Neural cell (in vitro differentiated cells): Measurements from ENCODE around the gene SLCO1A2. TPM values are rescaled to one million over a fixed set of nuclear protein-coding genes. Genes with fewer than 3 reads are reported as not detected.

Source experiments
- H2AFZ ChIP-seq: fragments of 200-600, 300-800 bp; sonication (generic), shearing (Covaris generic); 2 replicates; pipeline ENCODE4 v1.6.0; 2014; ENCODE audit warnings: low read depth, mild to moderate bottlenecking, antibody characterized with exemption, low read length, moderate library complexity
- H3F3A ChIP-seq: fragments of 200-600 bp; shearing (Covaris generic); 2 replicates; pipeline ENCODE4 v1.6.1; 2016; ENCODE audit warnings: mild to moderate bottlenecking, moderate library complexity, mixed read lengths, antibody characterized with exemption, low read length; ENCODE audit not compliant: insufficient read depth, poor library complexity, severe bottlenecking
- H3K27ac ChIP-seq: fragments of 200-600, 300-800 bp; sonication (generic), shearing (Covaris generic); 2 replicates; pipeline ENCODE4 v1.5.1; 2014; ENCODE audit warnings: mild to moderate bottlenecking, low read length, moderate library complexity
- H3K27me3 ChIP-seq: fragments of 300-800, 200-600 bp; sonication (generic), shearing (Covaris generic); 2 replicates; pipeline ENCODE4 v1.6.0; 2014; ENCODE audit warnings: mild to moderate bottlenecking, low read depth, low read length, moderate library complexity; ENCODE audit not compliant: insufficient read depth
- H3K36me3 ChIP-seq: fragments of 300-800, 200-600 bp; sonication (generic), shearing (Covaris generic); 2 replicates; pipeline ENCODE4 v1.5.1; 2014; ENCODE audit warnings: mild to moderate bottlenecking, antibody characterized with exemption, low read length, moderate library complexity; ENCODE audit not compliant: insufficient read depth
- H3K4me2 ChIP-seq: fragments of 300-800, 200-600 bp; sonication (generic), shearing (Covaris generic); 2 replicates; pipeline ENCODE4 v1.6.0; 2014; ENCODE audit warnings: mild to moderate bottlenecking, low read length
- H3K4me3 ChIP-seq: fragments of 300-800, 200-600 bp; sonication (generic), shearing (Covaris generic); 2 replicates; pipeline ENCODE4 v1.5.1; 2014; ENCODE audit warnings: mild to moderate bottlenecking, low read length, moderate library complexity
- H3K79me2 ChIP-seq: fragments of 200-600 bp; shearing (Covaris generic); replicated peaks from 2 replicates; pipeline ENCODE4 v1.6.0; 2014; ENCODE audit warnings: mild to moderate bottlenecking, low read length, moderate library complexity; ENCODE audit not compliant: insufficient read depth
- H3K9ac ChIP-seq: fragments of 300-800, 200-600 bp; sonication (generic), shearing (Covaris generic); 2 replicates; pipeline ENCODE4 v1.6.1; 2016; ENCODE audit warnings: mild to moderate bottlenecking, low read length, mixed read lengths
- H3K9me2 ChIP-seq: fragments of 200-600 bp; shearing (Covaris generic); 2 replicates; pipeline ENCODE4 v1.6.1; 2016; ENCODE audit warnings: mild to moderate bottlenecking, low read length, mixed read lengths; ENCODE audit not compliant: insufficient read depth
- H3K9me3 ChIP-seq: fragments of 200-600, 300-800 bp; sonication (generic), shearing (Covaris generic); 2 replicates; pipeline ENCODE4 v1.6.1; 2016; ENCODE audit warnings: mild to moderate bottlenecking, mixed run types, low read length, moderate library complexity, mixed read lengths
- H4K20me1 ChIP-seq: fragments of 200-600 bp; shearing (Covaris generic); 2 replicates; pipeline ENCODE4 v1.6.1; 2016; ENCODE audit warnings: mild to moderate bottlenecking, mixed run types; ENCODE audit not compliant: insufficient read depth
- EP300 ChIP-seq: fragments of 450-650 bp; conservative IDR thresholded peaks from 2 replicates; pipeline ENCODE4 v1.6.1; 2014; ENCODE audit warnings: antibody characterized with exemption, mild to moderate bottlenecking, moderate library complexity; ENCODE audit not compliant: poor library complexity, severe bottlenecking
- EZH2 ChIP-seq: fragments of 200-600, 300-800 bp; shearing (Covaris generic), sonication (generic); IDR thresholded peaks from 2 replicates; pipeline ENCODE4 v1.6.1; 2014; ENCODE audit warnings: antibody characterized with exemption, low read length, borderline replicate concordance, mild to moderate bottlenecking; ENCODE audit not compliant: insufficient read depth, poor library complexity, severe bottlenecking
- MXI1 ChIP-seq: fragments of 450-650 bp; conservative IDR thresholded peaks from 2 replicates; pipeline ENCODE4 v1.6.1; 2014; ENCODE audit warnings: antibody characterized with exemption, mild to moderate bottlenecking; ENCODE audit not compliant: poor library complexity, severe bottlenecking
- POLR2AphosphoS5 ChIP-seq: IDR thresholded peaks from 2 replicates; pipeline ENCODE4 v1.6.1; 2012
- RAD21 ChIP-seq: fragments of 450-650 bp; conservative IDR thresholded peaks from 2 replicates; pipeline ENCODE4 v1.6.1; 2014; ENCODE audit warnings: antibody characterized with exemption, mild to moderate bottlenecking, moderate library complexity
- SMC3 ChIP-seq: fragments of 450-650 bp; conservative IDR thresholded peaks from 2 replicates; pipeline ENCODE4 v1.6.1; 2014; ENCODE audit warnings: antibody characterized with exemption, mild to moderate bottlenecking, moderate library complexity; ENCODE audit not compliant: poor library complexity
- TAF1 ChIP-seq: IDR thresholded peaks from 2 replicates; pipeline ENCODE4 v1.6.1; 2012; ENCODE audit warnings: low read depth
- polyA plus RNA-seq: library from polyadenylated mRNA; depleted of rRNA; stranded (reverse); fragments of >200 nt; gene quantifications from 2 replicates; pipeline ENCODE4 v1.2.3, GENCODE V29; 2014
- TF ChIP-seq, protein P1 (sequence below): IDR thresholded peaks from 2 replicates; pipeline ENCODE4 v1.6.1; 2012; ENCODE audit warnings: borderline replicate concordance
- TF ChIP-seq, protein P2 (sequence below): fragments of 450-650 bp; IDR thresholded peaks from 2 replicates; pipeline ENCODE4 v1.5.1; 2014; ENCODE audit warnings: antibody characterized with exemption, mild to moderate bottlenecking, moderate library complexity; ENCODE audit not compliant: poor library complexity, severe bottlenecking

Gene SLCO1A2
- polyA plus RNA-seq, 1 donor from 2014 or later, result not detected

DNA sequence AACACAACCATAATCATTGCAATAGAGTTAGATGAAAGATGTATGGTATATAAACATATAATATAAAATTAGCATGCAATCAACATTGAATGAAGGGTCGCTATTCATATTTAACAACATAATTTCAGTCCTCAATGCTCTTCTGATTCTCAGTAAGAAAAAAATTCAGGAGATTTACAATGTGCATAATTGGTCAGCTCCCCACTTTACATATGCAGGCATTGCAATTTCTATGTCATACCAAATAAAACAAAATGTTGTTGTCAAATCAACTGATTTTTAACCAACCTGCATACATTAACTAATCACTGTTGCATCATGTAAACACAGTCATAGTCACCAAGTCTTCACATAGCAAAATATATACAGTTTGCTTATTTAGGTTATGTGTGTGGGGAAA is 5.2 kb upstream of the SLCO1A2 start:
- H3K27me3 ChIP-seq, result no peaks in the 10 kb centered on the region
- no peak for TF ChIP-seq MXI1
- TF ChIP-seq, protein P1, sequence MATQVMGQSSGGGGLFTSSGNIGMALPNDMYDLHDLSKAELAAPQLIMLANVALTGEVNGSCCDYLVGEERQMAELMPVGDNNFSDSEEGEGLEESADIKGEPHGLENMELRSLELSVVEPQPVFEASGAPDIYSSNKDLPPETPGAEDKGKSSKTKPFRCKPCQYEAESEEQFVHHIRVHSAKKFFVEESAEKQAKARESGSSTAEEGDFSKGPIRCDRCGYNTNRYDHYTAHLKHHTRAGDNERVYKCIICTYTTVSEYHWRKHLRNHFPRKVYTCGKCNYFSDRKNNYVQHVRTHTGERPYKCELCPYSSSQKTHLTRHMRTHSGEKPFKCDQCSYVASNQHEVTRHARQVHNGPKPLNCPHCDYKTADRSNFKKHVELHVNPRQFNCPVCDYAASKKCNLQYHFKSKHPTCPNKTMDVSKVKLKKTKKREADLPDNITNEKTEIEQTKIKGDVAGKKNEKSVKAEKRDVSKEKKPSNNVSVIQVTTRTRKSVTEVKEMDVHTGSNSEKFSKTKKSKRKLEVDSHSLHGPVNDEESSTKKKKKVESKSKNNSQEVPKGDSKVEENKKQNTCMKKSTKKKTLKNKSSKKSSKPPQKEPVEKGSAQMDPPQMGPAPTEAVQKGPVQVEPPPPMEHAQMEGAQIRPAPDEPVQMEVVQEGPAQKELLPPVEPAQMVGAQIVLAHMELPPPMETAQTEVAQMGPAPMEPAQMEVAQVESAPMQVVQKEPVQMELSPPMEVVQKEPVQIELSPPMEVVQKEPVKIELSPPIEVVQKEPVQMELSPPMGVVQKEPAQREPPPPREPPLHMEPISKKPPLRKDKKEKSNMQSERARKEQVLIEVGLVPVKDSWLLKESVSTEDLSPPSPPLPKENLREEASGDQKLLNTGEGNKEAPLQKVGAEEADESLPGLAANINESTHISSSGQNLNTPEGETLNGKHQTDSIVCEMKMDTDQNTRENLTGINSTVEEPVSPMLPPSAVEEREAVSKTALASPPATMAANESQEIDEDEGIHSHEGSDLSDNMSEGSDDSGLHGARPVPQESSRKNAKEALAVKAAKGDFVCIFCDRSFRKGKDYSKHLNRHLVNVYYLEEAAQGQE, result no peak
- no peak for TF ChIP-seq TAF1
- TF ChIP-seq SMC3, result no peak
- TF ChIP-seq, protein P2, sequence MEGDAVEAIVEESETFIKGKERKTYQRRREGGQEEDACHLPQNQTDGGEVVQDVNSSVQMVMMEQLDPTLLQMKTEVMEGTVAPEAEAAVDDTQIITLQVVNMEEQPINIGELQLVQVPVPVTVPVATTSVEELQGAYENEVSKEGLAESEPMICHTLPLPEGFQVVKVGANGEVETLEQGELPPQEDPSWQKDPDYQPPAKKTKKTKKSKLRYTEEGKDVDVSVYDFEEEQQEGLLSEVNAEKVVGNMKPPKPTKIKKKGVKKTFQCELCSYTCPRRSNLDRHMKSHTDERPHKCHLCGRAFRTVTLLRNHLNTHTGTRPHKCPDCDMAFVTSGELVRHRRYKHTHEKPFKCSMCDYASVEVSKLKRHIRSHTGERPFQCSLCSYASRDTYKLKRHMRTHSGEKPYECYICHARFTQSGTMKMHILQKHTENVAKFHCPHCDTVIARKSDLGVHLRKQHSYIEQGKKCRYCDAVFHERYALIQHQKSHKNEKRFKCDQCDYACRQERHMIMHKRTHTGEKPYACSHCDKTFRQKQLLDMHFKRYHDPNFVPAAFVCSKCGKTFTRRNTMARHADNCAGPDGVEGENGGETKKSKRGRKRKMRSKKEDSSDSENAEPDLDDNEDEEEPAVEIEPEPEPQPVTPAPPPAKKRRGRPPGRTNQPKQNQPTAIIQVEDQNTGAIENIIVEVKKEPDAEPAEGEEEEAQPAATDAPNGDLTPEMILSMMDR, result no peak
- TF ChIP-seq RAD21, result no peak
- TF ChIP-seq POLR2AphosphoS5, result no peak
- no peak overlapping the region for H3K4me3 ChIP-seq
- no peaks in the 10 kb centered on the region for H3K36me3 ChIP-seq
- H2AFZ ChIP-seq, result no peak overlapping the region
- no peak overlapping the region for H3K4me2 ChIP-seq
- H3F3A ChIP-seq, result no peaks in the 10 kb centered on the region
- no peak overlapping the region for H3K27ac ChIP-seq
- no peaks in the 10 kb centered on the region for H3K9me2 ChIP-seq
- H4K20me1 ChIP-seq, result no peaks in the 10 kb centered on the region
- no peak overlapping the region for H3K9ac ChIP-seq
- H3K9me3 ChIP-seq, result no peaks in the 10 kb centered on the region
- H3K79me2 ChIP-seq, result no peaks in the 10 kb centered on the region

DNA sequence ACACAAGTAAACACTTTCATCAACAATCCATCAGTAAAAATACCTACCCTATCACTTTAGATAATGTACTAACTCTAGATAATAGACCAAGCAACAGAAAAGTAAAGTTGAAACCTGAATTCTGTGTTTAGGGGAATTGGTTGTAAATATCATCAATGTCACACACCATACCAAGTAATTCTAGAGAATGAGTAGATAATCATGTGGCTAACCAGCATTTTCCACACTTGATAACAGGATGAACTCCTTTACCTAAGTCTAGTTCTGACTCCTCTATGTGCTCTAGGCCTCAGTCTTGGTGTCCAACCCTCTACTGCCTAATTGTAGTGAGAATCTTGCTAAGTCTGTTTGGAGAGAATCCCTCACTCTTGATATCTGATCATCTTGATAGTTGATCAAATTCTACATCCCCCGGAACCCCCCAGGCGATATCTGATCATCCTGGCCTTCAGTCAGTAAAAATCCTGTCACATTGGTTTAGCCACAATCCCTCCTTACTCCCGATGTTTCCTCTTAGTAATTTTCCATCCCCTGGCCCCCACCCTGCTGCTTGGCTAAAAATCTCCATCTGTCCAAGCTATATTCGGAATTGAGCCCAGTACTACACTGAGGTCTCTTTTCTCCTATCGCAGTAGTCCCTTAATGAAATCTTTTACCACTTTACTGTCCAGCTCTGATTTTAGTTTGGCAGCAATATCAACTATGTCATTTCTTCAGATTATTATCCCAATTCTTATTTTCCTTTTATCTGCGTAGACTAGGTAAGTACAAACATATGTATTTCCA is 3.4 kb upstream of the SLCO1A2 start:
- no peak overlapping the region for H3K4me3 ChIP-seq
- no peaks in the 10 kb centered on the region for H3K9me3 ChIP-seq
- no peaks in the 10 kb centered on the region for H3K36me3 ChIP-seq
- TF ChIP-seq, protein P1, result no peak
- TF ChIP-seq EZH2 (no peak), EP300 (no peak), TAF1 (no peak)
- TF ChIP-seq, protein P2, result no peak
- H3K4me2 ChIP-seq, result no peak overlapping the region
- H3K27me3 ChIP-seq, result no peaks in the 10 kb centered on the region
- no peak overlapping the region for H2AFZ ChIP-seq
- H3F3A ChIP-seq, result no peaks in the 10 kb centered on the region
- no peaks in the 10 kb centered on the region for H3K9me2 ChIP-seq
- no peaks in the 10 kb centered on the region for H3K79me2 ChIP-seq
- H3K27ac ChIP-seq, result no peak overlapping the region
- no peaks in the 10 kb centered on the region for H4K20me1 ChIP-seq
- H3K9ac ChIP-seq, result no peak overlapping the region
